Measurements from ENCODE around the gene RFX2. TPM values are rescaled to one million over a fixed set of nuclear protein-coding genes. Genes with fewer than 3 reads are reported as not detected.
A peak's percentile ranks its signal among the peaks of the same experiment; 100 is the strongest.

RFX2 gene
- polyA plus RNA-seq (2013, experiment 1 of 2), result 9.4 TPM
- polyA plus RNA-seq (2013, experiment 2 of 2), result 11.1 TPM

DNA sequence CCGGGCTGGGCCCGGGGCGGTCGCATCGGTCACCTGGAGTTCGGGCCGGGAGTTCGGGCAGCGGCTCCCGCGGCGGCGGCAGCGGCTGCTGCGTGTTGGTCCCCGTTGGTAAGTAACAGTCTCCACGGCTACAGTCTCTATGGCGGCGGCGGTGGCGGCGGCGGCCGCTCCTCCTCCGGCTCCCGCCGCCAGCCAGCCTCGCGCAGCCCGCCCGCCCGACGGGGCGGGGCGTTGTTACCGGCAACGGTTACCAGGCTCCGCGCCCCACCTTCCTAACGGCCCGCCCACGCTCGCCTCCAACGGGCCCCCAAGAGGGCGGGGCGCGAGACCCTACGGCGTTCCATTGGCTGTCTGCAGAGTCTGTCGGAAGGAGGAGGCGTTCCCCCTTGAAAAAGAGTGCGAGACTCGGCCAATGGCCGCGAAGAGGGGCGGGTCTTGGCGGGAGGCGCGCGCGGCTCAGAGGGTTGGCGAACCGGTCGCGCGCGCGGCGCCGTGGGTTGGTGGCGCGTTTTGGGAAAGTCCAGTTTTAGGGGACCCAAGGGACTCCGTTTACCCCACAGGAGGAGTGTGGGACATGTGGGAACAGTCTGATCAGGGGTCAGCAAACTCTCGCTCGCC, at the start of gene RFX2:
Gene RFX2 (minus strand): TSS at position 141 of the 618 bp plus-strand sequence. CDS start 63,004 bp downstream, outside the sequence.
- Histone ChIP-seq H3K27ac (replicated peaks; ENCODE audit: low read length) (no peak within 1 kb of the TSS), H3K79me1 (ENCODE audit: low read depth, low read length) (peaks cover 2% of the 10 kb centered on the region), H3K4me3 (ENCODE audit: low read length in 2 of 2) (peak within 1 kb of the TSS; percentile 60 to 84), H4K91ac (ENCODE audit: low read depth, low read length, poor library complexity) (no peak within 1 kb of the TSS), H3K9ac (ENCODE audit: low read depth, low read length, poor library complexity) (no peak within 1 kb of the TSS), H3K4me1 (ENCODE audit: control insufficient read depth in 2 of 2, insufficient read depth in 1 of 2, low read depth in 1 of 2, low read length in 2 of 2) (peaks cover 4 to 8% of the 10 kb centered on the region in 2 donors), H3K9me3 (replicated peaks in 1 of 2; ENCODE audit: control insufficient read depth in 2 of 2, insufficient read depth in 1 of 2, low read depth in 1 of 2, low read length in 2 of 2) (no peaks in the 10 kb centered on the region), H3K4ac (ENCODE audit: low read length) (no peak within 1 kb of the TSS), H2BK12ac (ENCODE audit: low read length) (no peak within 1 kb of the TSS), H2BK15ac (ENCODE audit: low read length) (peak within 1 kb of the TSS; percentile 32), H3K18ac (ENCODE audit: low read length) (peak within 1 kb of the TSS; percentile 74), H3K23ac (ENCODE audit: low read depth, low read length, poor library complexity) (no peak within 1 kb of the TSS), H4K8ac (ENCODE audit: low read depth, low read length) (no peak within 1 kb of the TSS), H3K36me3 (replicated peaks in 1 of 2; ENCODE audit: control insufficient read depth in 2 of 2, insufficient read depth in 2 of 2, low read length in 2 of 2) (no peaks in the 10 kb centered on the region), H2BK5ac (ENCODE audit: low read length) (no peak within 1 kb of the TSS), H2AFZ (ENCODE audit: low read length) (peak within 1 kb of the TSS; percentile 83), H2AK5ac (ENCODE audit: low read depth, low read length) (peak within 1 kb of the TSS; percentile 73), H2BK120ac (ENCODE audit: low read depth, low read length) (no peak within 1 kb of the TSS), H3K14ac (ENCODE audit: low read length) (peak within 1 kb of the TSS; percentile 51), H3K4me2 (ENCODE audit: insufficient read depth, low read length, poor library complexity, severe bottlenecking) (peak within 1 kb of the TSS; percentile 86), H3K27me3 (ENCODE audit: control insufficient read depth in 3 of 3, insufficient read depth in 3 of 3, low read depth in 1 of 3, low read length in 3 of 3) (peaks cover 0 to 20% (median 9%) of the 10 kb centered on the region in 3 experiments)
- no CpG with 5 or more reads among the region's 75 CpGs for WGBS, 2 donors (ENCODE audit: extremely low coverage in 2 of 2, insufficient read length in 2 of 2, insufficient replicate concordance in 1 of 2)
- peak; percentile 99 for DNase-seq (ENCODE audit: low spot score)

DNA sequence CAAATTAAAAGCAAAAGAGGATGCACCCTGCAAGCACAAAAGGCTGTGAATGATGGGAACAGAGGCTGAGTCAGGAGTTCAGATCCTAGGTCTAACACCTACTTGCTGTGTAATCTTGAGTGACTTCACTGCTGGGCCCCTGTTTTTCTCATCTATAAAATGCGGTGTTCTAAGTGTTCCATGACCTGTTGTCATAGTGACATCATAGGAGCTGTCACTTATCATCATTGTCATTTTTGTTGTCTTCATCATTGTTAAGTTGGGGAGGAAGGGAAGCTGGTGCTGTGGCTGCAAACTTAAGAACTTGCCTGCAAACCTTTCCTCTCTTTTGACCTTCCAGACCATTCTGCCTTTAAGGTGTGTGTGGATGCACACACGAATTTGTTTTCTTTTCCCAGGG, 45.7 kb upstream of the RFX2 start:
- no peaks in the 10 kb centered on the region for H3K27me3 ChIP-seq (ENCODE audit: control insufficient read depth in 3 of 3, insufficient read depth in 3 of 3, low read depth in 1 of 3, low read length in 3 of 3)
- H2BK12ac ChIP-seq (ENCODE audit: low read length), result no peak overlapping the region
- no peaks in the 10 kb centered on the region for H3K4me1 ChIP-seq (ENCODE audit: control insufficient read depth in 2 of 2, insufficient read depth in 1 of 2, low read depth in 1 of 2, low read length in 2 of 2)
- no peak overlapping the region for H4K91ac ChIP-seq (ENCODE audit: low read depth, low read length, poor library complexity)
- H3K79me1 ChIP-seq (ENCODE audit: low read depth, low read length), result no peaks in the 10 kb centered on the region
- no peak overlapping the region for H2AK5ac ChIP-seq (ENCODE audit: low read depth, low read length)
- H3K9me3 ChIP-seq (replicated peaks in 1 of 2; ENCODE audit: control insufficient read depth in 2 of 2, insufficient read depth in 1 of 2, low read depth in 1 of 2, low read length in 2 of 2), result peaks cover 0 to 6% of the 10 kb centered on the region in 2 donors
- no peak overlapping the region for H3K18ac ChIP-seq (ENCODE audit: low read length)
- no peak overlapping the region for H3K27ac ChIP-seq (replicated peaks; ENCODE audit: low read length)
- H3K23ac ChIP-seq (ENCODE audit: low read depth, low read length, poor library complexity), result no peak overlapping the region
- H3K4me2 ChIP-seq (ENCODE audit: insufficient read depth, low read length, poor library complexity, severe bottlenecking), result no peak overlapping the region
- no peak overlapping the region for H2BK5ac ChIP-seq (ENCODE audit: low read length)
- H3K4ac ChIP-seq (ENCODE audit: low read length), result no peak overlapping the region
- DNase-seq (ENCODE audit: low spot score), result no peak
- no peak overlapping the region for H3K14ac ChIP-seq (ENCODE audit: low read length)
- H3K9ac ChIP-seq (ENCODE audit: low read depth, low read length, poor library complexity), result no peak overlapping the region
- H4K8ac ChIP-seq (ENCODE audit: low read depth, low read length), result no peak overlapping the region
- WGBS, 2 donors (ENCODE audit: extremely low coverage in 2 of 2, insufficient read length in 2 of 2, insufficient replicate concordance in 1 of 2), result no CpG with 5 or more reads among the region's 2 CpGs
- no peak overlapping the region for H2AFZ ChIP-seq (ENCODE audit: low read length)
- H2BK120ac ChIP-seq (ENCODE audit: low read depth, low read length), result no peak overlapping the region
- no peak overlapping the region for H3K4me3 ChIP-seq (ENCODE audit: low read length in 2 of 2)
- no peak overlapping the region for H2BK15ac ChIP-seq (ENCODE audit: low read length)
- no peaks in the 10 kb centered on the region for H3K36me3 ChIP-seq (replicated peaks in 1 of 2; ENCODE audit: control insufficient read depth in 2 of 2, insufficient read depth in 2 of 2, low read length in 2 of 2)

GRCh38 chr19:6150289-6150688, 40.0 kb upstream of the RFX2 start:
- Histone ChIP-seq H3K4me1 (ENCODE audit: control insufficient read depth in 2 of 2, insufficient read depth in 1 of 2, low read depth in 1 of 2, low read length in 2 of 2) (no peaks in the 10 kb centered on the region), H3K27ac (replicated peaks; ENCODE audit: low read length) (no peak overlapping the region), H3K4me2 (ENCODE audit: insufficient read depth, low read length, poor library complexity, severe bottlenecking) (no peak overlapping the region), H4K8ac (ENCODE audit: low read depth, low read length) (no peak overlapping the region), H2BK5ac (ENCODE audit: low read length) (no peak overlapping the region), H2BK12ac (ENCODE audit: low read length) (no peak overlapping the region), H3K27me3 (ENCODE audit: control insufficient read depth in 3 of 3, insufficient read depth in 3 of 3, low read depth in 1 of 3, low read length in 3 of 3) (no peaks in the 10 kb centered on the region), H2BK15ac (ENCODE audit: low read length) (no peak overlapping the region), H2BK120ac (ENCODE audit: low read depth, low read length) (no peak overlapping the region), H3K4ac (ENCODE audit: low read length) (no peak overlapping the region), H3K79me1 (ENCODE audit: low read depth, low read length) (no peaks in the 10 kb centered on the region), H3K4me3 (ENCODE audit: low read length in 2 of 2) (no peak overlapping the region), H3K9me3 (replicated peaks in 1 of 2; ENCODE audit: control insufficient read depth in 2 of 2, insufficient read depth in 1 of 2, low read depth in 1 of 2, low read length in 2 of 2) (peaks cover 0 to 10% of the 10 kb centered on the region in 2 donors), H3K18ac (ENCODE audit: low read length) (no peak overlapping the region), H4K91ac (ENCODE audit: low read depth, low read length, poor library complexity) (no peak overlapping the region), H3K14ac (ENCODE audit: low read length) (no peak overlapping the region), H2AK5ac (ENCODE audit: low read depth, low read length) (no peak overlapping the region), H3K23ac (ENCODE audit: low read depth, low read length, poor library complexity) (no peak overlapping the region), H3K9ac (ENCODE audit: low read depth, low read length, poor library complexity) (no peak overlapping the region), H3K36me3 (replicated peaks in 1 of 2; ENCODE audit: control insufficient read depth in 2 of 2, insufficient read depth in 2 of 2, low read length in 2 of 2) (no peaks in the 10 kb centered on the region), H2AFZ (ENCODE audit: low read length) (no peak overlapping the region)
- no peak for DNase-seq (ENCODE audit: low spot score)
- WGBS, 2 donors (ENCODE audit: extremely low coverage in 2 of 2, insufficient read length in 2 of 2, insufficient replicate concordance in 1 of 2), result no CpG with 5 or more reads among the region's 8 CpGs

- WGBS, 2 donors (ENCODE audit: extremely low coverage in 2 of 2, insufficient read length in 2 of 2, insufficient replicate concordance in 1 of 2), result no CpG with 5 or more reads among the region's 1 CpG
Measured at GRCh38 chr19:6141217-6141616, 30.9 kb upstream of the RFX2 start.

More at GRCh38 chr19:6141217-6141616, 30.9 kb upstream of the RFX2 start:
- no peak overlapping the region for H3K4me3 ChIP-seq (ENCODE audit: low read length in 2 of 2)
- H3K9ac ChIP-seq (ENCODE audit: low read depth, low read length, poor library complexity), result no peak overlapping the region
- no peak overlapping the region for H4K8ac ChIP-seq (ENCODE audit: low read depth, low read length)
- no peaks in the 10 kb centered on the region for H3K36me3 ChIP-seq (replicated peaks in 1 of 2; ENCODE audit: control insufficient read depth in 2 of 2, insufficient read depth in 2 of 2, low read length in 2 of 2)
- peaks cover 11 to 13% of the 10 kb centered on the region in 2 donors for H3K9me3 ChIP-seq (replicated peaks in 1 of 2; ENCODE audit: control insufficient read depth in 2 of 2, insufficient read depth in 1 of 2, low read depth in 1 of 2, low read length in 2 of 2)
- no peak overlapping the region for H3K14ac ChIP-seq (ENCODE audit: low read length)
- DNase-seq (ENCODE audit: low spot score), result no peak
- no peak overlapping the region for H3K4me2 ChIP-seq (ENCODE audit: insufficient read depth, low read length, poor library complexity, severe bottlenecking)
- H2BK5ac ChIP-seq (ENCODE audit: low read length), result no peak overlapping the region
- H3K18ac ChIP-seq (ENCODE audit: low read length), result no peak overlapping the region
- H4K91ac ChIP-seq (ENCODE audit: low read depth, low read length, poor library complexity), result no peak overlapping the region
- H2BK12ac ChIP-seq (ENCODE audit: low read length), result no peak overlapping the region
- H2BK120ac ChIP-seq (ENCODE audit: low read depth, low read length), result no peak overlapping the region
- H2BK15ac ChIP-seq (ENCODE audit: low read length), result no peak overlapping the region
- H3K23ac ChIP-seq (ENCODE audit: low read depth, low read length, poor library complexity), result no peak overlapping the region
- H2AFZ ChIP-seq (ENCODE audit: low read length), result peak overlapping the region; percentile 45
- H3K79me1 ChIP-seq (ENCODE audit: low read depth, low read length), result no peaks in the 10 kb centered on the region
- no peak overlapping the region for H3K4ac ChIP-seq (ENCODE audit: low read length)
- peaks cover 0 to 2% of the 10 kb centered on the region in 2 donors for H3K4me1 ChIP-seq (ENCODE audit: control insufficient read depth in 2 of 2, insufficient read depth in 1 of 2, low read depth in 1 of 2, low read length in 2 of 2)
- H2AK5ac ChIP-seq (ENCODE audit: low read depth, low read length), result no peak overlapping the region
- H3K27ac ChIP-seq (replicated peaks; ENCODE audit: low read length), result no peak overlapping the region
- H3K27me3 ChIP-seq (ENCODE audit: control insufficient read depth in 3 of 3, insufficient read depth in 3 of 3, low read depth in 1 of 3, low read length in 3 of 3), result no peaks in the 10 kb centered on the region
